Keratinocyte (primary cell): ENCODE measurements around the gene CYP27A1. TPM values are rescaled to one million over a fixed set of nuclear protein-coding genes. Genes with fewer than 3 reads are reported as not detected.

Source experiments
- DNase-seq: peaks from one replicate; pipeline ENCODE4 v3.0.0-alpha.2; 2011; ENCODE audit warnings: low read depth, missing footprints, low spot score
- FAIRE-seq: peaks from 2 replicates; lab custom pipeline; 2011; peaks lifted over from hg19 to GRCh38; lab: Jason Lieb, UNC
- H2AFZ ChIP-seq: 2 replicates; pipeline ENCODE4 v1.6.0; 2012; ENCODE audit warnings: low read length, control low read depth, inconsistent platforms; ENCODE audit not compliant: control insufficient read depth
- H3K27ac ChIP-seq: 2 replicates; pipeline ENCODE4 v1.5.1; 2011; ENCODE audit warnings: low read length; ENCODE audit not compliant: control insufficient read depth, insufficient read depth
- H3K27me3 ChIP-seq: 3 replicates; pipeline ENCODE4 v1.6.0; 2011; ENCODE audit warnings: low read length; ENCODE audit not compliant: control insufficient read depth, insufficient read depth; ENCODE audit errors: extremely low read depth
- H3K36me3 ChIP-seq, 2 experiments: 2 replicates in 1 of 2; 3 replicates in 1 of 2; pipeline ENCODE4 v1.5.1; 2011; ENCODE audit warnings: low read length in 2 of 2, mild to moderate bottlenecking in 1 of 2; ENCODE audit not compliant: control insufficient read depth in 2 of 2, insufficient read depth in 2 of 2; ENCODE audit errors: extremely low read depth in 1 of 2
- H3K4me1 ChIP-seq: 3 replicates; pipeline ENCODE4 v1.5.1; 2011; ENCODE audit warnings: low read length; ENCODE audit not compliant: control insufficient read depth, insufficient read depth; ENCODE audit errors: extremely low read depth
- H3K4me2 ChIP-seq: 3 replicates; pipeline ENCODE4 v1.6.0; 2011; ENCODE audit warnings: low read depth, low read length; ENCODE audit not compliant: control insufficient read depth, insufficient read depth; ENCODE audit errors: extremely low read depth
- H3K4me3 ChIP-seq, 3 experiments: fragments of 200-600 bp in 1 of 3; sonication (generic) in 1 of 3; 2 replicates in 2 of 3; 3 replicates in 1 of 3; pipeline ENCODE4 v1.5.1; 2011 to 2016; ENCODE audit warnings: low read length in 3 of 3, mild to moderate bottlenecking in 3 of 3, control low read depth in 2 of 3, inconsistent platforms in 1 of 3, low read depth in 1 of 3, mixed read lengths in 1 of 3, mixed run types in 1 of 3, moderate library complexity in 1 of 3; ENCODE audit not compliant: control insufficient read depth in 2 of 3, insufficient read depth in 2 of 3; ENCODE audit errors: extremely low read depth in 1 of 3
- H3K79me2 ChIP-seq: 2 replicates; pipeline ENCODE4 v1.6.0; 2012; ENCODE audit warnings: low read length; ENCODE audit not compliant: control insufficient read depth, insufficient read depth
- H3K9ac ChIP-seq: 3 replicates; pipeline ENCODE4 v1.6.0; 2011; ENCODE audit warnings: low read length; ENCODE audit not compliant: control insufficient read depth, insufficient read depth; ENCODE audit errors: extremely low read depth
- H3K9me1 ChIP-seq: 3 replicates; pipeline ENCODE4 v1.6.0; 2011; ENCODE audit warnings: low read length; ENCODE audit not compliant: control insufficient read depth, insufficient read depth; ENCODE audit errors: extremely low read depth
- H3K9me3 ChIP-seq: 2 replicates; pipeline ENCODE4 v1.5.1; 2012; ENCODE audit warnings: low read depth, low read length; ENCODE audit not compliant: control insufficient read depth
- H4K20me1 ChIP-seq: 3 replicates; pipeline ENCODE4 v1.6.0; 2011; ENCODE audit warnings: low read length; ENCODE audit not compliant: control insufficient read depth, insufficient read depth; ENCODE audit errors: extremely low read depth
- CTCF ChIP-seq, 3 experiments: IDR thresholded peaks in 1 of 3; conservative IDR thresholded peaks in 1 of 3; optimal IDR thresholded peaks in 1 of 3; 2 replicates in 2 of 3; 3 replicates in 1 of 3; pipeline versions ENCODE3 to v1.5.1; 2011; ENCODE audit warnings: low read length in 3 of 3, mild to moderate bottlenecking in 3 of 3, moderate library complexity in 2 of 3, control low read depth in 1 of 3, inconsistent platforms in 1 of 3; ENCODE audit not compliant: insufficient read depth in 2 of 3; ENCODE audit errors: extremely low read depth in 1 of 3
- EZH2 ChIP-seq: IDR thresholded peaks from one replicate; pipeline ENCODE4 v1.6.1; 2012; ENCODE audit warnings: inconsistent platforms, mild to moderate bottlenecking, low read length, moderate library complexity
- dilution Hi-C: fragments of 300-500 bp; cut with MboI; formaldehyde crosslinking; loops from one replicate; pipeline ENCODE4 v1.7.0; 2020; ENCODE audit warnings: low sequenced_read_pairs; ENCODE audit not compliant: extremely low pct_ligation_motif_present
- polyA plus RNA-seq, 5 experiments: library from polyadenylated mRNA; depleted of rRNA in 3 of 5; stranded (reverse) in 3 of 5; stranded (forward) in 1 of 5; unstranded in 1 of 5; fragments of >200 nt; gene quantifications; 1 replicate in 1 of 5; 2 replicates in 3 of 5; 3 replicates in 1 of 5; pipeline versions ENCODE4 v1.2.1 to v1.2.3, GENCODE V29; 2011 to 2012; ENCODE audit warnings: missing spikeins in 2 of 5, low read depth in 1 of 5, low replicate concordance in 1 of 5

Gene CYP27A1
- polyA plus RNA-seq, 1 donor (not counting 4 experiments of a cell fraction or from before 2014, with no cell fraction given): 0.12 TPM

GRCh38 chr2:218805627-218806026, 23.7 kb downstream of the CYP27A1 start:
- H2AFZ ChIP-seq: peak overlapping the region; percentile 7
- no peaks in the 10 kb centered on the region for H3K36me3 ChIP-seq
- dilution Hi-C loops: no loop called here
- no peaks in the 10 kb centered on the region for H3K9me3 ChIP-seq
- TF ChIP-seq EZH2: no peak
- no peak for TF ChIP-seq CTCF (optimal IDR thresholded peaks at IDR 0.05 in 1 of 3, IDR thresholded peaks at IDR 0.05 in 1 of 3, conservative IDR thresholded peaks at IDR 0.05 in 1 of 3; ENCODE audit: extremely low read depth in 1 of 3, insufficient read depth in 2 of 3, low read length in 3 of 3)
- FAIRE-seq: no peak
- H3K9me1 ChIP-seq: no peaks in the 10 kb centered on the region
- no peak overlapping the region for H3K9ac ChIP-seq
- no peaks in the 10 kb centered on the region for H3K27me3 ChIP-seq
- H3K4me3 ChIP-seq: no peak overlapping the region
- no peaks in the 10 kb centered on the region for H3K79me2 ChIP-seq
- H3K27ac ChIP-seq: no peak overlapping the region
- peaks cover 11% of the 10 kb centered on the region for H3K4me1 ChIP-seq
- no peak for DNase-seq
- no peaks in the 10 kb centered on the region for H4K20me1 ChIP-seq
- H3K4me2 ChIP-seq: no peak overlapping the region

- Histone ChIP-seq H3K36me3 (no peaks in the 10 kb centered on the region), H3K9ac (no peak overlapping the region), H3K79me2 (no peaks in the 10 kb centered on the region), H4K20me1 (no peaks in the 10 kb centered on the region), H3K27ac (no peak overlapping the region), H3K27me3 (no peaks in the 10 kb centered on the region), H3K4me2 (peak overlapping the region; percentile 46), H3K9me1 (no peaks in the 10 kb centered on the region), H2AFZ (no peak overlapping the region), H3K4me1 (peaks cover 11% of the 10 kb centered on the region), H3K9me3 (no peaks in the 10 kb centered on the region), H3K4me3 (no peak overlapping the region)
- TF ChIP-seq CTCF (optimal IDR thresholded peaks at IDR 0.05 in 1 of 3, IDR thresholded peaks at IDR 0.05 in 1 of 3, conservative IDR thresholded peaks at IDR 0.05 in 1 of 3; ENCODE audit: extremely low read depth in 1 of 3, insufficient read depth in 2 of 3, low read length in 3 of 3): no peak
- no peak for TF ChIP-seq EZH2
- dilution Hi-C loops: no loop called here
- FAIRE-seq (peak; percentile 77), DNase-seq (peak; percentile 35)
Measured at GRCh38 chr2:218806346-218806978, 24.5 kb downstream of the CYP27A1 start.
